ENCODE data around the gene IGSF9.

GRCh38 chr1:159959451-159959850, 14.0 kb upstream of the IGSF9 start:
- TF ChIP-seq PREB (CRISPR knock-in tag; IDR thresholded peaks at IDR 0.05) (no peak), PRPF4 (IDR thresholded peaks at IDR 0.05; ENCODE audit: low read depth, low read length, poor library complexity, severe bottlenecking) (no peak), TFE3 (CRISPR knock-in tag; IDR thresholded peaks at IDR 0.05) (no peak)
